ENCODE measurements around the gene MAP3K14. TPM values are rescaled to one million over a fixed set of nuclear protein-coding genes. Genes with fewer than 3 reads are reported as not detected.

Gene MAP3K14
- total and polyA plus RNA-seq, 9 donors, result 2.4 to 19.8 (median 10.7) TPM

GRCh38 chr17:45229681-45230409 is 87.0 kb downstream of the MAP3K14 start:
- no peaks in the 10 kb centered on the region for H3K9me3 ChIP-seq
- intact Hi-C loops (cut with DNase I), result loop anchor here in 3 of 4 donors (10.0 kb wide), 2 partner anchors 45 to 605 kb away; no protein-coding TSS in a partner anchor
- H3K36me3 ChIP-seq, result no peaks in the 10 kb centered on the region
- no peak overlapping the region for H3K4me3 ChIP-seq
- DNase-seq, result no peak
- no peak overlapping the region for H3K27ac ChIP-seq
- no peaks in the 10 kb centered on the region for H3K27me3 ChIP-seq
- WGBS, 3 donors, result 71 to 79% (median 79%) methylated on average over 15 to 16 of the region's 16 CpGs
- no peaks in the 10 kb centered on the region for H3K4me1 ChIP-seq (ENCODE audit: insufficient read depth)
- TF ChIP-seq CTCF (IDR thresholded peaks at IDR 0.05) (no peak), EP300 (IDR thresholded peaks at IDR 0.05) (no peak), POLR2A (IDR thresholded peaks at IDR 0.05) (no peak)

- Histone ChIP-seq H3K4me1 (ENCODE audit: insufficient read depth) (no peaks in the 10 kb centered on the region), H3K4me3 (no peak overlapping the region), H3K36me3 (no peaks in the 10 kb centered on the region), H3K9me3 (no peaks in the 10 kb centered on the region), H3K27me3 (no peaks in the 10 kb centered on the region), H3K27ac (no peak overlapping the region)
- peak; percentile 61 to 81 (median 74) for DNase-seq
- TF ChIP-seq EP300 (IDR thresholded peaks at IDR 0.05) (no peak), POLR2A (IDR thresholded peaks at IDR 0.05) (no peak), CTCF (IDR thresholded peaks at IDR 0.05) (no peak)
- intact Hi-C loops (cut with DNase I), result loop anchor here in 3 of 4 donors (10.0 kb wide), 2 partner anchors 46 to 606 kb away; no protein-coding TSS in a partner anchor
- WGBS, 3 donors, result 60 to 73% (median 61%) methylated on average over 19 of the region's 19 CpGs
Observed at GRCh38 chr17:45228763-45229539, 87.9 kb downstream of the MAP3K14 start.

GRCh38 chr17:45227926-45228762 is 88.7 kb downstream of the MAP3K14 start:
- DNase-seq, result no peak
- no peaks in the 10 kb centered on the region for H3K27me3 ChIP-seq
- no peaks in the 10 kb centered on the region for H3K36me3 ChIP-seq
- intact Hi-C loops (cut with DNase I), result loop anchor here in 3 of 4 donors (10.0 kb wide), 2 partner anchors 47 to 607 kb away; no protein-coding TSS in a partner anchor
- no peak overlapping the region for H3K4me3 ChIP-seq
- H3K27ac ChIP-seq, result no peak overlapping the region
- no peaks in the 10 kb centered on the region for H3K4me1 ChIP-seq (ENCODE audit: insufficient read depth)
- no peaks in the 10 kb centered on the region for H3K9me3 ChIP-seq
- TF ChIP-seq POLR2A (IDR thresholded peaks at IDR 0.05) (no peak), CTCF (IDR thresholded peaks at IDR 0.05) (no peak), EP300 (IDR thresholded peaks at IDR 0.05) (no peak)
- WGBS, 3 donors, result 65 to 75% (median 68%) methylated on average over 17 of the region's 17 CpGs

Measured in ovary (tissue), 9 donors.